GM19397 (cell line): ENCODE results near the gene NFRKB.

Experiments used
- ATAC-seq: cut with Tn5 transposase; IDR thresholded peaks from one replicate; pipeline ENCODE4 v1.9.1; 2021; ENCODE audit warnings: mild to moderate bottlenecking, moderate library complexity; ENCODE audit not compliant: unreplicated experiment

Gene NFRKB

DNA sequence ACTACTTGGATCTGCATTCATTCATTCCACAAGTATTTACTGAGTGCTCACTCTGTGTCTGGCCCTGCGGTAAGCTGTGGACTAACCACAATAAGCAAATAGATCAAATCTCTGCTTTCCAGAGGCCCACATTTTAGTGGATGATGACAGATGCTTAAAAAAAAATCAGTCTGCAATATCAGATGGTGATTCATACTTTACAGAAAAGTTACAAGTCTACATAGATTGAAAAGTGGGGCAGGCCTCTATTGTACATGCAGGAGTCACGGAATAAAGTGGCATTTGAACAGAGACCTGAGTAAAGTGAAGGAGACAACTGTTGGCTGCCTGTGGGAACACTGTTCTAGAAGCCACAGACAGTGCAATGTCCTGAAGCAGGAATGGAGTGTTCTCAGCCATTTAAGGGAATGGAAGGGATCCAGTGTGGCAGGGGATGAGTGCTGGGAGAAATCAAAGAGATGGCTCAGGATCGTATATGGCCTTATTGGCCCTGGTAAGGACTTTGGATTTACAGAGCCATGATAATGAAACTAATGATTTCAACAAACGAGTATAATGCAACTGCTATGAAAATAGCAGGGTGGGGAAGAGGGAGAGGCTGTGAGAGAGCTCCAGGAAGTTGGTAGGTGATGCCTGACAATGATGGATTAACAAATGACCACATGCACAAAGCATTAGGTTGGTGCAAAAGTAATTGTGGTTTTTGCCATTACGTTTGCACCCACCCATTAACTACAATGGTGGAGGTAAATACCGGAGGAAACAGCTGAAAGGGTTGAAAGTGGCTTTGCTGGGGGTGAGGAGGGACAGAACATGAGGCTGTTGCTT is 48.7 kb downstream of the NFRKB start:
- no peak for ATAC-seq
